IMR-90 (cell line): ENCODE data around the gene ACAN. TPM values are rescaled to one million over a fixed set of nuclear protein-coding genes. Genes with fewer than 3 reads are reported as not detected.

Source experiments
- ATAC-seq: fragments of 200-7000 bp; cut with Tn5 transposase; 2 replicates; pipeline ENCODE4 v1.9.1; 2020; ENCODE audit warnings: low read depth, mild to moderate bottlenecking, moderate library complexity
- BruUV-seq: library from RNA; stranded (reverse); fragments of 400-500 nt; replicated peaks from 2 replicates; lab custom pipeline; 2021; lab: Mats Ljungman, UMichigan
- CTCF ChIA-PET: fragments of 300-600 bp; formaldehyde crosslinking; extraction: SDS; loops from one replicate; lab custom pipeline; 2021; ENCODE audit warnings: antibody characterized with exemption; lab: Yijun Ruan, JAX
- POLR2A ChIA-PET: fragments of 300-600 bp; sonication (Branson Sonifier 250); formaldehyde crosslinking; loops from one replicate; lab custom pipeline; 2022; ENCODE audit warnings: antibody characterized with exemption; ENCODE audit not compliant: unreplicated experiment; lab: Charles Lee
- DNase-seq: peaks from one replicate; pipeline ENCODE4 v3.0.0; 2013
- H2AFZ ChIP-seq: replicated peaks from 2 replicates; pipeline ENCODE3; 2013; ENCODE audit warnings: low read length, mild to moderate bottlenecking; ENCODE audit not compliant: poor library complexity
- H2AK5ac ChIP-seq: 2 replicates; pipeline ENCODE4 v1.6.1; 2013; ENCODE audit warnings: low read depth, low read length, inconsistent platforms
- H2AK9ac ChIP-seq: replicated peaks from 2 replicates; pipeline ENCODE3; 2013; ENCODE audit warnings: mild to moderate bottlenecking, low read depth, low read length, moderate library complexity; ENCODE audit not compliant: poor library complexity
- H2BK120ac ChIP-seq: 2 replicates; pipeline ENCODE4 v1.6.1; 2013; ENCODE audit warnings: low read depth, low read length, inconsistent platforms
- H2BK15ac ChIP-seq: 3 replicates; pipeline ENCODE4 v1.6.1; 2013; ENCODE audit warnings: low read depth, low read length, inconsistent platforms
- H2BK20ac ChIP-seq: 2 replicates; pipeline ENCODE4 v1.6.1; 2013; ENCODE audit warnings: low read depth, mild to moderate bottlenecking, inconsistent platforms, low read length, moderate library complexity
- H2BK5ac ChIP-seq: 2 replicates; pipeline ENCODE4 v1.6.1; 2013; ENCODE audit warnings: mild to moderate bottlenecking, low read depth, low read length, inconsistent platforms; ENCODE audit not compliant: poor library complexity, severe bottlenecking
- H3K14ac ChIP-seq: replicated peaks from 2 replicates; pipeline ENCODE4 v1.6.1; 2013; ENCODE audit warnings: low read depth, low read length, inconsistent platforms
- H3K18ac ChIP-seq: 2 replicates; pipeline ENCODE4 v1.6.1; 2013; ENCODE audit warnings: low read depth, low read length, control low read depth
- H3K23ac ChIP-seq: 2 replicates; pipeline ENCODE4 v1.6.1; 2013; ENCODE audit warnings: low read depth, low read length, inconsistent platforms
- H3K27ac ChIP-seq: 2 replicates; pipeline ENCODE4 v1.5.1; 2013; ENCODE audit warnings: mild to moderate bottlenecking, control low read depth, low read length; ENCODE audit not compliant: insufficient read depth
- H3K27me3 ChIP-seq: 2 replicates; pipeline ENCODE4 v1.6.1; 2013; ENCODE audit warnings: low read length; ENCODE audit not compliant: control insufficient read depth, insufficient read depth
- H3K36me3 ChIP-seq: 2 replicates; pipeline ENCODE4 v1.6.1; 2013; ENCODE audit warnings: low read length, mixed read lengths; ENCODE audit not compliant: control insufficient read depth, insufficient read depth
- H3K4ac ChIP-seq: 2 replicates; pipeline ENCODE4 v1.6.1; 2013; ENCODE audit warnings: low read depth, low read length, inconsistent platforms
- H3K4me1 ChIP-seq: 2 replicates; pipeline ENCODE4 v1.6.1; 2013; ENCODE audit warnings: low read length, mixed read lengths; ENCODE audit not compliant: control insufficient read depth, insufficient read depth
- H3K4me2 ChIP-seq: 2 replicates; pipeline ENCODE4 v1.6.1; 2013; ENCODE audit warnings: low read depth, mild to moderate bottlenecking, control low read depth, low read length, moderate library complexity
- H3K4me3 ChIP-seq: 2 replicates; pipeline ENCODE4 v1.5.1; 2013; ENCODE audit warnings: low read depth, mild to moderate bottlenecking, control low read depth, low read length, moderate library complexity; ENCODE audit not compliant: insufficient read depth
- H3K56ac ChIP-seq: 2 replicates; pipeline ENCODE4 v1.6.1; 2013; ENCODE audit warnings: low read length, inconsistent platforms; ENCODE audit not compliant: insufficient read depth; ENCODE audit errors: extremely low read depth
- H3K79me1 ChIP-seq, 2 experiments: 2 replicates each; pipeline ENCODE4 v1.6.1; 2013; ENCODE audit warnings: low read length in 2 of 2, inconsistent platforms in 1 of 2, low read depth in 1 of 2
- H3K9ac ChIP-seq: 2 replicates; pipeline ENCODE4 v1.6.1; 2013; ENCODE audit warnings: low read depth, low read length, control low read depth
- H3K9me1 ChIP-seq: 2 replicates; pipeline ENCODE4 v1.6.1; 2013; ENCODE audit warnings: low read length, inconsistent platforms; ENCODE audit not compliant: insufficient read depth
- H3K9me3 ChIP-seq: 2 replicates; pipeline ENCODE4 v1.6.1; 2013; ENCODE audit warnings: low read length; ENCODE audit not compliant: control insufficient read depth, insufficient read depth
- H4K20me1 ChIP-seq: 2 replicates; pipeline ENCODE4 v1.6.1; 2013; ENCODE audit warnings: low read length, inconsistent platforms; ENCODE audit not compliant: insufficient read depth
- H4K5ac ChIP-seq: 2 replicates; pipeline ENCODE4 v1.6.1; 2013; ENCODE audit warnings: mild to moderate bottlenecking, low read depth, low read length, control low read depth
- H4K8ac ChIP-seq, 2 experiments: 2 replicates each; pipeline ENCODE4 v1.6.1; 2013; ENCODE audit warnings: low read depth in 2 of 2, low read length in 2 of 2, control low read depth in 1 of 2, inconsistent platforms in 1 of 2
- H4K91ac ChIP-seq: 2 replicates; pipeline ENCODE4 v1.6.1; 2013; ENCODE audit warnings: low read depth, low read length, inconsistent platforms; ENCODE audit not compliant: insufficient read depth
- FOS ChIP-seq: fragments of 150-350 bp; IDR thresholded peaks from 2 replicates; pipeline ENCODE4 v1.6.1; 2016; ENCODE audit warnings: low read depth, low read length
- MXI1 ChIP-seq: IDR thresholded peaks from 2 replicates; pipeline ENCODE4 v1.6.1; 2012; ENCODE audit warnings: low read depth, mild to moderate bottlenecking, low read length, moderate library complexity, borderline replicate concordance
- RAD21 ChIP-seq: IDR thresholded peaks from 2 replicates; pipeline ENCODE4 v1.6.1; 2012; ENCODE audit warnings: low read length, improper control_type of control experiment
- SMC3 ChIP-seq: fragments of 150-350 bp; IDR thresholded peaks from 2 replicates; pipeline ENCODE4 v1.6.1; 2016; ENCODE audit warnings: low read depth, mild to moderate bottlenecking, antibody characterized with exemption, low read length, moderate library complexity
- WGBS, 2 experiments: methylation state at CpG; one replicate each; pipeline versions ENCODE4 v1.1.5 to v1.1.7; 2013; ENCODE audit warnings: missing lambda C conversion rate in 2 of 2; ENCODE audit not compliant: insufficient read length in 1 of 2; ENCODE audit errors: extremely low coverage in 2 of 2; 5-methylcytosine and 5-hydroxymethylcytosine counted together
- dilution Hi-C: fragments of 300-500 bp; cut with HindIII; formaldehyde crosslinking; loops from one replicate; pipeline ENCODE4 v1.14.3; 2018; ENCODE audit warnings: low sequenced_read_pairs; ENCODE audit not compliant: unreplicated experiment
- in situ Hi-C: fragments of 300-500 bp; cut with MboI; formaldehyde crosslinking; loops from 3 replicates; pipeline ENCODE4 v1.14.3; 2019; ENCODE audit warnings: low sequenced_read_pairs, inconsistent platforms, mixed read lengths
- intact Hi-C: fragments of 100-400 bp; cut with micrococcal nuclease; formaldehyde crosslinking; loops from 2 replicates; pipeline ENCODE4 v1.10.0; 2022
- polyA plus RNA-seq, 3 experiments: library from polyadenylated mRNA; depleted of rRNA; stranded (reverse); fragments of >200 nt; gene quantifications; 2 replicates each; pipeline ENCODE4 v1.2.3, GENCODE V29; 2012; ENCODE audit warnings: low replicate concordance in 1 of 3
- total RNA-seq: library from RNA; depleted of rRNA; stranded (reverse); fragments of >200 nt; gene quantifications from 2 replicates; pipeline ENCODE4 v1.2.3, GENCODE V29; 2012
- TF ChIP-seq, protein P1 (sequence below): conservative IDR thresholded peaks from 2 replicates; pipeline ENCODE4 v1.5.1; 2012; ENCODE audit warnings: mild to moderate bottlenecking, low read depth, low read length, improper control_type of control experiment

ACAN gene
- total and polyA plus RNA-seq, 2 of the 4 experiments (the other 2 are of a cell fraction), result 0.54 to 0.96 TPM

DNA sequence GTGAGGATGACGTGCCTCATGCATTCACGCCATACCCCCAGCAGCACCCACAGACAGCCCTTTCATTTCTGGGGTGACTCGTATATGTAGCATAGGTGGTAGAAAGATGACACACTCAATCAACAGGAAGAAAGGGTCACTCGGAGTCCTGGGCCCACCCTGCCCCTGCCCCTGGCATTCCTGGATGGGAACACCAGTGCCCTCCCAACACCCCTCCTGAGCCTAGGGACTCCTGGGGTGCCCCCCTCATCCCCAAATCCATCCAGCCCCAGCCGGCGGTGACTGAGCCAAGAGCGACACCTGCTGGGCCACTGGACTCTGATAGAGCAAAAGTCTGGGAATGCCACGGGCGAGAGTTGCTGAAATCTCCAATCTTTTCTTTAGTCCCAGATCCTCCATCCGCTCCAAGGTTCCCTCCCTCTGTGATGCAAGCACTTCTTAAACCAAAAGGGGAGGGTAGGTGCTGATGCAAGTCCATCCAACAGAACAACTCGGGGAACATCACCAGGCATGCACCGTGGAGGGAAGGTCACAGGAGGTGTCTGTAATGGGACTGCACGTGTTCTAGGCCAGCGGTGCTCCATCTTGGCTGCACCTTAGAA lies 31.1 kb downstream of the ACAN start:
- Histone ChIP-seq H3K9me1 (no peaks in the 10 kb centered on the region), H3K9ac (no peak overlapping the region), H3K9me3 (no peaks in the 10 kb centered on the region), H3K27me3 (no peaks in the 10 kb centered on the region), H3K18ac (no peak overlapping the region), H3K79me1 (no peaks in the 10 kb centered on the region), H3K56ac (no peak overlapping the region), H2AFZ (peak overlapping the region; percentile 6), H4K20me1 (no peaks in the 10 kb centered on the region), H3K4me3 (no peak overlapping the region), H3K23ac (no peak overlapping the region), H2AK5ac (peak overlapping the region; percentile 47; the same call in 1 of the 2 replicates), H4K91ac (no peak overlapping the region), H2BK20ac (no peak overlapping the region), H2BK15ac (no peak overlapping the region), H3K4me2 (no peak overlapping the region), H3K4me1 (peaks cover 5% of the 10 kb centered on the region; the same call in 1 of the 2 replicates), H3K14ac (no peak overlapping the region), H3K27ac (no peak overlapping the region), H3K4ac (no peak overlapping the region), H2BK120ac (no peak overlapping the region), H4K5ac (no peak overlapping the region), H3K36me3 (no peaks in the 10 kb centered on the region), H2BK5ac (no peak overlapping the region), H4K8ac (peak overlapping the region in 1 of 2 experiments; percentile 12; a peak in 1 of 4 replicates), H2AK9ac (peak overlapping the region; percentile 22)
- in situ Hi-C loops (loop anchor here (25.0 kb wide), 2 partner anchors 172 to 347 kb away; no protein-coding TSS in a partner anchor), intact Hi-C loops (loop anchor here (1.0 to 2.0 kb wide), 3 partner anchors 173 to 358 kb away; no protein-coding TSS in a partner anchor), dilution Hi-C loops (no loop called here)
- peak; percentile 63 for DNase-seq
- CTCF ChIA-PET, result interaction anchor here (0.7 to 1.4 kb wide), 3 partner anchors 178 to 182 kb away, joined by 3 to 16 read pairs (median 3); no protein-coding TSS in a partner anchor
- ATAC-seq, result peak; percentile 83
- no TSS peak for BruUV-seq
- POLR2A ChIA-PET, result no interaction called here
- TF ChIP-seq RAD21, result peak; percentile 76
- TF ChIP-seq MXI1, result no peak
- peak; percentile 54 for TF ChIP-seq SMC3
- TF ChIP-seq, protein P1, sequence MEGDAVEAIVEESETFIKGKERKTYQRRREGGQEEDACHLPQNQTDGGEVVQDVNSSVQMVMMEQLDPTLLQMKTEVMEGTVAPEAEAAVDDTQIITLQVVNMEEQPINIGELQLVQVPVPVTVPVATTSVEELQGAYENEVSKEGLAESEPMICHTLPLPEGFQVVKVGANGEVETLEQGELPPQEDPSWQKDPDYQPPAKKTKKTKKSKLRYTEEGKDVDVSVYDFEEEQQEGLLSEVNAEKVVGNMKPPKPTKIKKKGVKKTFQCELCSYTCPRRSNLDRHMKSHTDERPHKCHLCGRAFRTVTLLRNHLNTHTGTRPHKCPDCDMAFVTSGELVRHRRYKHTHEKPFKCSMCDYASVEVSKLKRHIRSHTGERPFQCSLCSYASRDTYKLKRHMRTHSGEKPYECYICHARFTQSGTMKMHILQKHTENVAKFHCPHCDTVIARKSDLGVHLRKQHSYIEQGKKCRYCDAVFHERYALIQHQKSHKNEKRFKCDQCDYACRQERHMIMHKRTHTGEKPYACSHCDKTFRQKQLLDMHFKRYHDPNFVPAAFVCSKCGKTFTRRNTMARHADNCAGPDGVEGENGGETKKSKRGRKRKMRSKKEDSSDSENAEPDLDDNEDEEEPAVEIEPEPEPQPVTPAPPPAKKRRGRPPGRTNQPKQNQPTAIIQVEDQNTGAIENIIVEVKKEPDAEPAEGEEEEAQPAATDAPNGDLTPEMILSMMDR, result peak; percentile 69
- peak; percentile 36; the same call in 1 of the 2 replicates for TF ChIP-seq FOS
- 83% methylated on average over 2 of the region's 14 CpGs; no CpG with 5 or more reads in 1 of the 2 experiments for WGBS, 2 experiments
